Nephron progenitor cell (in vitro differentiated cells): ENCODE data around the gene CPVL.

Experiments used
- DNase-seq: peaks from one replicate; pipeline ENCODE4 v3.0.0; 2021
- H3K27ac Mint-ChIP-seq: 2 replicates; pipeline ENCODE4 v1.8.0; 2021; ENCODE audit warnings: mild to moderate bottlenecking, moderate library complexity, mixed read lengths
- H3K27me3 Mint-ChIP-seq: 2 replicates; pipeline ENCODE4 v1.8.0; 2021; ENCODE audit warnings: mild to moderate bottlenecking, low read depth, mixed read lengths; ENCODE audit not compliant: poor library complexity
- H3K36me3 Mint-ChIP-seq: 2 replicates; pipeline ENCODE4 v1.8.0; 2021; ENCODE audit warnings: low read depth, mixed read lengths
- H3K4me1 Mint-ChIP-seq: 2 replicates; pipeline ENCODE4 v1.8.0; 2021; ENCODE audit warnings: mixed read lengths
- H3K4me3 Mint-ChIP-seq: 2 replicates; pipeline ENCODE4 v1.8.0; 2021; ENCODE audit warnings: mild to moderate bottlenecking, moderate library complexity, mixed read lengths
- H3K9me3 Mint-ChIP-seq: 2 replicates; pipeline ENCODE4 v1.8.0; 2021; ENCODE audit warnings: mild to moderate bottlenecking, moderate library complexity, mixed read lengths
- TF ChIP-seq, protein P1 (sequence below): fragments of 200-600 bp; sonication (generic); IDR thresholded peaks from 2 replicates; pipeline ENCODE4 v1.5.0; 2021; ENCODE audit warnings: antibody characterized with exemption

Gene CPVL

DNA sequence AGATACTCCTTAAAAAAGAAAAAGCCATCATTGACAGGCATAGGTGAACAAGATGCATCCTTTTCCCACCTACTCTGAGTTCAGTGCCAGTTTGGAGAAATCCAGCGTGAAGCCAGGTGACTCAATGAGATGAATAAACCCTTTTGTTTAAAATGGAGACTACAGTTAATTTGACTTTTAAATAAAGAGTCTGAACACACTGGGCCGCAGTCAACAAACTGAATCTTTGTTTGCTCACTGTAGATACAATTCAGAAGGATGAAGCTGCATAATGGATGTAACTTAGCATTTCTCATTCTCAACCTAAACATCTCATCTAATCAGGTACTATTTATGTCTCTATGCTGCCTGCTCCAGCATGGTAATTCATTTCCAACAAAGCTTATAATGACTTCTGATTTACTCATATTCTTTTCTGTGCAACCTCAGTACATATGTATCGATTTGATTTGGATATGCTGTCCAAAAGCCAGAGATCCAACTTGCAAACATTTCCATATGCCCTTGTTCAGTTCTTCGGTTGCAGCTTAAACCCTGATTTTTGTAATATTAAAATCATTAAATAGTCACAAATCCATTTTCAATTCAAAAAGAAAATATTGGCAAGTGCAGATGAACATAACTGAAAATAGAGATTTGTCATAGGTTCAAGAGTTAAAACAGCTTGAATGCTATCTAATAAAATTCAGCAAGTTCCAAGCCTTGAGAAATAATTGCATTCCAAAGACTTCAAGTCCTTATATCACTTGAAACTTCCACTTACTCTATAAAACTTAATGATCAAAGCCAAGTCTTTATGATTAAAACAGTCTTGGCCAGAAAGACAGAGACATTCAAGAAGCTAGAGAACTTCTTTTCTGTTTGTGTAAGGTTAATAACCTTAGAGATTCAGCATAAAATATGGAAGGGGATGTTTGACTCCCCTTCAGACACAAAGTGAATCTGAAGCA lies 67.8 kb downstream of the CPVL start:
- TF ChIP-seq, protein P1, sequence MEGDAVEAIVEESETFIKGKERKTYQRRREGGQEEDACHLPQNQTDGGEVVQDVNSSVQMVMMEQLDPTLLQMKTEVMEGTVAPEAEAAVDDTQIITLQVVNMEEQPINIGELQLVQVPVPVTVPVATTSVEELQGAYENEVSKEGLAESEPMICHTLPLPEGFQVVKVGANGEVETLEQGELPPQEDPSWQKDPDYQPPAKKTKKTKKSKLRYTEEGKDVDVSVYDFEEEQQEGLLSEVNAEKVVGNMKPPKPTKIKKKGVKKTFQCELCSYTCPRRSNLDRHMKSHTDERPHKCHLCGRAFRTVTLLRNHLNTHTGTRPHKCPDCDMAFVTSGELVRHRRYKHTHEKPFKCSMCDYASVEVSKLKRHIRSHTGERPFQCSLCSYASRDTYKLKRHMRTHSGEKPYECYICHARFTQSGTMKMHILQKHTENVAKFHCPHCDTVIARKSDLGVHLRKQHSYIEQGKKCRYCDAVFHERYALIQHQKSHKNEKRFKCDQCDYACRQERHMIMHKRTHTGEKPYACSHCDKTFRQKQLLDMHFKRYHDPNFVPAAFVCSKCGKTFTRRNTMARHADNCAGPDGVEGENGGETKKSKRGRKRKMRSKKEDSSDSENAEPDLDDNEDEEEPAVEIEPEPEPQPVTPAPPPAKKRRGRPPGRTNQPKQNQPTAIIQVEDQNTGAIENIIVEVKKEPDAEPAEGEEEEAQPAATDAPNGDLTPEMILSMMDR: no peak
- no peaks in the 10 kb centered on the region for H3K27me3 Mint-ChIP-seq
- H3K4me1 Mint-ChIP-seq: peaks cover 20% of the 10 kb centered on the region
- H3K9me3 Mint-ChIP-seq: no peaks in the 10 kb centered on the region
- no peak overlapping the region for H3K4me3 Mint-ChIP-seq
- peaks cover 3% of the 10 kb centered on the region for H3K36me3 Mint-ChIP-seq
- H3K27ac Mint-ChIP-seq: no peak overlapping the region
- no peak for DNase-seq

DNA sequence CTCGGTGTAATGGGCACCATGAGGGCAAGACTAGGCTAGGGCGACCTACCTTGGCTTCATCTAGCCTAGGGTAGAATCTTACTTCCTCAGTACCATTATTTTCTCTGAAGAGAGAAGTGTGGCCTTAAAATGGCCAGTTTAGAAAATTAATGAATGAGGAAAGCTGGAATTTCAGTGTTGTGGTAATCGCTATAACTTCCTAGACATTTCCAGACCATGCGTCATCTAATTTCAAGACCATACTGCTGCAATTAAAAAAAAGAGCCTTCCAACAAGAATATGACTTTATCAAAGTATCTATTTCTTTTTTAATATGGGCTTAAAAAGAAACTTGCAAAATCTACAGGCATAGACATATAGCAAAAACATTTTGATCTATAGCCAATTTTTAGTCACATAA lies 68.5 kb downstream of the CPVL start:
- Mint-ChIP-seq H3K4me1 (peaks cover 27% of the 10 kb centered on the region), H3K27me3 (no peaks in the 10 kb centered on the region), H3K4me3 (no peak overlapping the region), H3K36me3 (peaks cover 9% of the 10 kb centered on the region), H3K27ac (no peak overlapping the region), H3K9me3 (no peaks in the 10 kb centered on the region)
- DNase-seq: no peak
- TF ChIP-seq, protein P1: no peak

DNA sequence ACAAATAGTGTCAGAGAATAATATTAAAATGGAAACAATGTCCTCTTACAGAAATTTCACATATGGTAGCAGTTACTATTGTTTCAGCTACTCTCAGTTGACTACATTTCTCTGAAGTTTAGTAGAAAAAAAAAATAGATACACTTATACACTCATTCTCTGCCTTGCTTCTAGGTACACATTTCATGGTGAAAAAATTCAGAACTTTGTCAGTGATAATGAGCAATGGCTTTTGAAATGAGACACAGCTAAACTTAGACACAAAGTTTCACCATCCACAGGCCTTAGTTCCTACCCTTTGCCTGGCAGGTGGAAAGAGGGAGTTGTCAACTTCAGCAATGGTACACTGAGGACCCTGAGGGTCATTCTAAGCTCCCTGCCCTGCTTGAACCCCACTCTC lies 69.2 kb downstream of the CPVL start:
- Mint-ChIP-seq H3K27ac (no peak overlapping the region), H3K4me1 (peaks cover 33% of the 10 kb centered on the region), H3K9me3 (no peaks in the 10 kb centered on the region), H3K27me3 (no peaks in the 10 kb centered on the region), H3K4me3 (no peak overlapping the region), H3K36me3 (peaks cover 9% of the 10 kb centered on the region)
- DNase-seq: no peak
- TF ChIP-seq, protein P1: no peak

DNA sequence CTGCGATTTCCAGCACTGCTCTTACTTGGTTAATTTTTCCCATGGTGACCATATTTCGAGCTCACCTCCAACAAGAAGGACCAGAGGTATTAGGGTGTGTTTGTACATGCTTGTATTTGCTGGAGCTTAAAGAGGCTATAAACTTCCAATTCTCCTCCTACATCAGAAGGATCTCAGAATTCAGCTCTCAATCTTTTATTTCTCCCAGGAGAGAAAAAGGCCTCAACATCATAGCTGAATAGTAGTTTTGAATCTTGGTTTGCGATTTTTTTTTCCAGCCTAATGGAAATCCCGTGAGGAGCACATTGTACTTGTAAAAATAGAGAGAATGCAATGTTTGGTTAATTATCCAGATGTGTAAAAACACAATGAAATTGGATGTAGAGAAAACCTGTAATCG lies 69.7 kb downstream of the CPVL start:
- H3K36me3 Mint-ChIP-seq: peaks cover 9% of the 10 kb centered on the region
- no peak overlapping the region for H3K27ac Mint-ChIP-seq
- H3K4me3 Mint-ChIP-seq: no peak overlapping the region
- no peak for DNase-seq
- H3K4me1 Mint-ChIP-seq: peaks cover 38% of the 10 kb centered on the region
- TF ChIP-seq, protein P1: no peak
- H3K27me3 Mint-ChIP-seq: no peaks in the 10 kb centered on the region
- H3K9me3 Mint-ChIP-seq: no peaks in the 10 kb centered on the region

DNA sequence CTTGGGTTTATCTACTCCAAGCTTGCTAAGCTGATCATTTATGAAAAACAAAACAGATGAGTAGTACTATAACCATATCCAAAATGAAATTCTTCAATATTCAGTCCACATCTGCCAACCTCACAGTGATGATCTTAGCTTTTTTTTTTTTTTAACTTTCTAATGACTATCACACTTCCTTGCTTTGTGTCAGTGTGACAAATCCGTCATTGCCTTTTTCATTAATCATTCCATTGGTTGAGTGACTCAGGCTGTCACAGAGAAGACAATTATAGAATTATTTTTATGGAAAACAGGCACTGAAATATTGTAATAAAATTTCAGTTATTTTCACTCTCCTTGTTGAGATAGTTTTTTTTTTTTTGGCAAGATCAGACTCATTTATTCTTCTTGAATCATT lies 70.7 kb downstream of the CPVL start:
- H3K36me3 Mint-ChIP-seq: peaks cover 12% of the 10 kb centered on the region
- no peak overlapping the region for H3K27ac Mint-ChIP-seq
- no peak for DNase-seq
- peaks cover 44% of the 10 kb centered on the region for H3K4me1 Mint-ChIP-seq
- no peaks in the 10 kb centered on the region for H3K9me3 Mint-ChIP-seq
- H3K4me3 Mint-ChIP-seq: no peak overlapping the region
- TF ChIP-seq, protein P1: no peak
- no peaks in the 10 kb centered on the region for H3K27me3 Mint-ChIP-seq
